ENCODE results near the gene SP2.
"Not testable (repeated sequence)": the region's sequence is repeated elsewhere in the genome, so short reads cannot be mapped to it uniquely, and the experiment has no call there.

The SP2 gene

DNA sequence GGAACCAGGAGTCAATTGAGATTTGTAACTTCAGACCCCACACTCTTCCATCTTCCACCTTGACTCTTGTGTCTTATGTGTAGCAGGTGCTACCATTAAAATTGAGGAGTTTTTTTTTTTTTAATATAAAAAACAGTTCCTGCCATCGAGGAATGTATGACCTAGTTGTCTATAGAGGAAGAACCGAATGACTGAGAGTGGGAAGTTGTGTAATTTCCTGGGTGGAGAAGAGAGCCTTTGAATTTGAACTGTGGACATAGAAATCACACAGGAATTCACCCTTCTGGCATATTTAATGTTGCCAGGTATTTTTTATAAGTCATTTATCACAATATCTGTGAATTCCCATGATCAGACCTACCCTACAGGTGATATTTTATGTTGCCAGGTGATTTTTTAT lies 22.0 kb downstream of the SP2 start:
- no peak overlapping the region for H3K4me3 ChIP-seq (ENCODE audit: control insufficient read depth, low read depth, low read length)
- TF ChIP-seq, protein P1, sequence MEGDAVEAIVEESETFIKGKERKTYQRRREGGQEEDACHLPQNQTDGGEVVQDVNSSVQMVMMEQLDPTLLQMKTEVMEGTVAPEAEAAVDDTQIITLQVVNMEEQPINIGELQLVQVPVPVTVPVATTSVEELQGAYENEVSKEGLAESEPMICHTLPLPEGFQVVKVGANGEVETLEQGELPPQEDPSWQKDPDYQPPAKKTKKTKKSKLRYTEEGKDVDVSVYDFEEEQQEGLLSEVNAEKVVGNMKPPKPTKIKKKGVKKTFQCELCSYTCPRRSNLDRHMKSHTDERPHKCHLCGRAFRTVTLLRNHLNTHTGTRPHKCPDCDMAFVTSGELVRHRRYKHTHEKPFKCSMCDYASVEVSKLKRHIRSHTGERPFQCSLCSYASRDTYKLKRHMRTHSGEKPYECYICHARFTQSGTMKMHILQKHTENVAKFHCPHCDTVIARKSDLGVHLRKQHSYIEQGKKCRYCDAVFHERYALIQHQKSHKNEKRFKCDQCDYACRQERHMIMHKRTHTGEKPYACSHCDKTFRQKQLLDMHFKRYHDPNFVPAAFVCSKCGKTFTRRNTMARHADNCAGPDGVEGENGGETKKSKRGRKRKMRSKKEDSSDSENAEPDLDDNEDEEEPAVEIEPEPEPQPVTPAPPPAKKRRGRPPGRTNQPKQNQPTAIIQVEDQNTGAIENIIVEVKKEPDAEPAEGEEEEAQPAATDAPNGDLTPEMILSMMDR (IDR thresholded peaks at IDR 0.05; ENCODE audit: control insufficient read depth, insufficient read depth, low read depth, low read length, missing control alignments), result no peak
- no peak for DNase-seq (ENCODE audit: low read depth)

DNA sequence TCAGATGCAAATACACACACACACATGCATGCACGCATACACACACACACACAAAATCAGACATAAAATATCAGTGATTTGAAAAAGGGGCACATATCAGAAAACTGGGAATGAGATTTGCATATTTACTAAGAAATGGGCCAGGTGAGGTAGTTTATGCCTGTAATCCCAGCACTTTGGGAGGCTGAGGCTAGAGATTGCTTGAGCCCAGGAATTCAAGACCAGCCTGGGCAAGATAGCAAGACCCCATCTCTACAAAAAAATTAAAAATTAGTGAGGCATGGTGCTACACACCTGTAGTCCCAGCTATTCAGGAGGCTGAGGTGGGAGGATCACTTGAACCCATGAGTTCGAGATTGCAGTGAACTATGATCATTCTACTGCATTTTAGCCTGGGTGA lies 23.0 kb downstream of the SP2 start:
- no peak overlapping the region for H3K4me3 ChIP-seq (ENCODE audit: control insufficient read depth, low read depth, low read length)
- TF ChIP-seq, protein P1 (IDR thresholded peaks at IDR 0.05; ENCODE audit: control insufficient read depth, insufficient read depth, low read depth, low read length, missing control alignments), result no peak
- DNase-seq (ENCODE audit: low read depth), result no peak

GRCh38 chr17:47919889-47920288 lies 23.9 kb downstream of the SP2 start:
- not testable (repeated sequence) for DNase-seq (ENCODE audit: low read depth); H3K4me3 ChIP-seq (ENCODE audit: control insufficient read depth, low read depth, low read length)

DNA sequence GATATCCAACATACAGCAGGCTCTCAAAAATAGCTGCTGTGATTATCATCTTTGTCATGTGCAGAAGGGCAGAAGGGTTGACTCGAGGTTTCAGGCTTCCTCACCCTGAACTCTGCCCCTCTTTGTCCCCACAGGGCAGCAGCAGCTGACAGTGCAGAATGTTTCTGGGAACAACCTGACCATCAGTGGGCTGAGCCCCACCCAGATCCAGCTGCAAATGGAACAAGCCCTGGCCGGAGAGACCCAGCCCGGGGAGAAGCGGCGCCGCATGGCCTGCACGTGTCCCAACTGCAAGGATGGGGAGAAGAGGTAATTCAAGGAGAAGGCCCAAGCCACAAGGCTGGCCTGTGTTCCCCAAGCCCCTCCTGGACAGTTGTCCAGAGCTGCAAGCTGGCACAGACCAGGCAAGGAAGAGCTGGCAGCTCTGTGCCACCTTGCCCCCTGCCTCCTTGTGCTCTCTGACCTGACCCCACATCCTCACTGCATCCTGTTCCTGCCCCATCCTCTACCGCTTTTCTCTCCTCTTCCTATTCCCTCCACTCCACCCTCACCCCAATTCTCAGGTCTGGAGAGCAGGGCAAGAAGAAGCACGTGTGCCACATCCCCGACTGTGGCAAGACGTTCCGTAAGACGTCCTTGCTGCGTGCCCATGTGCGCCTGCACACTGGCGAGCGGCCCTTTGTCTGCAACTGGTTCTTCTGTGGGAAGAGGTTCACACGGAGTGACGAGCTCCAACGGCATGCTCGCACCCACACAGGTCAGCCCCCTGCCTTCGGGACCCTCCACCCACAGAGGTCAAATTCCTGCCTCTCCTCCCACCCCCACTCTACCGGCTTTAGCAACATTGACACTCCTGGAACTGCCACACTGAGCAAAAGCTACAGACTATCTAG lies 29.0 kb downstream of the SP2 start:
- no peak for DNase-seq (ENCODE audit: low read depth)
- no peak overlapping the region for H3K4me3 ChIP-seq (ENCODE audit: control insufficient read depth, low read depth, low read length)
- TF ChIP-seq, protein P1 (IDR thresholded peaks at IDR 0.05; ENCODE audit: control insufficient read depth, insufficient read depth, low read depth, low read length, missing control alignments), result no peak

GRCh38 chr17:47925678-47925988 lies 29.6 kb downstream of the SP2 start:
- no peak for DNase-seq (ENCODE audit: low read depth)
- TF ChIP-seq, protein P1 (IDR thresholded peaks at IDR 0.05; ENCODE audit: control insufficient read depth, insufficient read depth, low read depth, low read length, missing control alignments), result no peak
- no peak overlapping the region for H3K4me3 ChIP-seq (ENCODE audit: control insufficient read depth, low read depth, low read length)

DNA sequence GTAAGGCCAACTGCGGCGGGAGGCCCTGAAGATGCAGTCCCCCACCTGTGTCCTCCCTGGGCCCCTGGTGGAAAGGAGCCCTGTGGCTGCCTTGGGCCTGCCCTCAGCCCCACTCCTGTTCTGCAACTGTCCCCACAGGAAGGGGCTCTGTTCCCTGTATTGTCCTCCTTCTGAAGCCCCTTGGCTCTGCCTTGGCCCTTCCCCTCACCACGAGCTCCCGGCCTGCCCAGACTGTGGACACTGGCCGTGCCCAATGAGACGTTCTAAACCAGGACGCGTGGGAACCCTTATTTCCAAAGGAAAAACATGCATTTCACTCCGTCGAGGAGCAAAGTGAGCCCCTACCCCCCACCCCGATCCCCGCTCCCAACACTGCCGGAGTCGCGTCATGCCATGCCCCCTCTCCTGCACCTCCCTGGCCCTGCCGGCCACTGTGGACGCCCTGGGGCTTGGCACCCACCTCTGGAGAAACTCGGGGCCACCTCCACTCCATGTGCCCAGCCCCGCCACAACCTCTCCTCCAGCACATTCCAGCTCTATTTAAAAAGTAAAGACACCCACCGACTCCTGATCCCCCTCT lies 31.9 kb downstream of the SP2 start:
- TF ChIP-seq, protein P1 (IDR thresholded peaks at IDR 0.05; ENCODE audit: control insufficient read depth, insufficient read depth, low read depth, low read length, missing control alignments), result no peak
- DNase-seq (ENCODE audit: low read depth), result no peak
- no peak overlapping the region for H3K4me3 ChIP-seq (ENCODE audit: control insufficient read depth, low read depth, low read length)

- TF ChIP-seq, protein P1 (IDR thresholded peaks at IDR 0.05; ENCODE audit: control insufficient read depth, insufficient read depth, low read depth, low read length, missing control alignments), result no peak
Measured at GRCh38 chr17:47928415-47928814, 32.4 kb downstream of the SP2 start.

More at GRCh38 chr17:47928415-47928814, 32.4 kb downstream of the SP2 start:
- DNase-seq (ENCODE audit: low read depth), result no peak
- H3K4me3 ChIP-seq (ENCODE audit: control insufficient read depth, low read depth, low read length), result no peak overlapping the region

Data from AG09309 (cell line).